ENCODE results near the gene EPG5. TPM values are rescaled to one million over a fixed set of nuclear protein-coding genes. Genes with fewer than 3 reads are reported as not detected.
"Not testable (repeated sequence)": the region's sequence is repeated elsewhere in the genome, so short reads cannot be mapped to it uniquely, and the experiment has no call there.

Gene EPG5
- total RNA-seq, 4 donors from 2014 or later = 39.1 to 105 (median 59.0) TPM

DNA sequence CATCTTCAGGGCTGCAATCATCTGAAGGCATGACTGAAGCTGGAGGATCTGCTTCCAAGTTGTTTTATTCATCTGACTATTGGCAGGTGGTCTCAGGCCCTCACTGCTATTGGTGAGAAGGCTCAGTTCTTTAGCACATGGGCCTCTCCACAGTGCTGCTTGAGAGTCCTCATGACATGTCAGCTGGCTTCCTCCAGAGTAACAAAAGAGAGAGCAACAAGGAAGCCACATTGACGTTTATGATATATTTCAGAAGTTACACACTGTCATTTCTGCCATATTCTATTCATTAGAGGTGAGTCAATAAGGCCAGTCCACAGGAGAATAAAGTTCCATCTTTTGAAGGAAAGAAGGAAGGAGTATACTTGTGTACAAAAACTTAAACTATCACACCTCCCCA lies 149.6 kb downstream of the EPG5 start:
- DNase-seq = no peak
- no peaks in the 10 kb centered on the region for H3K9me3 ChIP-seq
- no peak for TF ChIP-seq POLR2A (IDR thresholded peaks at IDR 0.05)
- TF ChIP-seq, protein P1, sequence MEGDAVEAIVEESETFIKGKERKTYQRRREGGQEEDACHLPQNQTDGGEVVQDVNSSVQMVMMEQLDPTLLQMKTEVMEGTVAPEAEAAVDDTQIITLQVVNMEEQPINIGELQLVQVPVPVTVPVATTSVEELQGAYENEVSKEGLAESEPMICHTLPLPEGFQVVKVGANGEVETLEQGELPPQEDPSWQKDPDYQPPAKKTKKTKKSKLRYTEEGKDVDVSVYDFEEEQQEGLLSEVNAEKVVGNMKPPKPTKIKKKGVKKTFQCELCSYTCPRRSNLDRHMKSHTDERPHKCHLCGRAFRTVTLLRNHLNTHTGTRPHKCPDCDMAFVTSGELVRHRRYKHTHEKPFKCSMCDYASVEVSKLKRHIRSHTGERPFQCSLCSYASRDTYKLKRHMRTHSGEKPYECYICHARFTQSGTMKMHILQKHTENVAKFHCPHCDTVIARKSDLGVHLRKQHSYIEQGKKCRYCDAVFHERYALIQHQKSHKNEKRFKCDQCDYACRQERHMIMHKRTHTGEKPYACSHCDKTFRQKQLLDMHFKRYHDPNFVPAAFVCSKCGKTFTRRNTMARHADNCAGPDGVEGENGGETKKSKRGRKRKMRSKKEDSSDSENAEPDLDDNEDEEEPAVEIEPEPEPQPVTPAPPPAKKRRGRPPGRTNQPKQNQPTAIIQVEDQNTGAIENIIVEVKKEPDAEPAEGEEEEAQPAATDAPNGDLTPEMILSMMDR (IDR thresholded peaks at IDR 0.05) = no peak
- intact Hi-C loops (cut with DNase I) = no loop called here
- no peak overlapping the region for H3K27ac ChIP-seq
- H3K4me3 ChIP-seq (replicated peaks in 1 of 3) = no peak overlapping the region
- no peaks in the 10 kb centered on the region for H3K27me3 ChIP-seq
- 82 to 83% methylated on average over 1 of the region's 1 CpG for WGBS, 2 donors
- no peaks in the 10 kb centered on the region for H3K36me3 ChIP-seq
- no peaks in the 10 kb centered on the region for H3K4me1 ChIP-seq

DNA sequence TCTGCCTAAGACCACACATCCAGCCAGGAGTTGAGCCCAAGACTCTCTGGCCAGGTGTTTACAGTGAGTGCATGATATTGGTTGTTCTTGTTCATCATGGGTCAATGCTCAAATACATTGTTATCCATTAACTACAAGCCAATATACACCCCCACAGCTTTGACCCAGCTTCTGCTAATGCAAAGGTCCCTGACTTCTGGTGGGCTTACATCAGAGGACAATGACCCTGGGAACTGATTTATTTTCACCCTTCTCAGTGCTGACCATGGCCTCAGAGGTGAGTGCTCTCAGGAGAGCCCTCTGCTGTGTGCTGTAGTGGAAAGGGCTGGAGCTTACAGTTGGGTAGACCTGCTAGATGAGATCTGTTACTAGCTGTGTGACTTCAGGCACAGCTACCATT lies 152.4 kb downstream of the EPG5 start:
- intact Hi-C loops (cut with DNase I); H3K9me3 ChIP-seq; H3K36me3 ChIP-seq; H3K27ac ChIP-seq; DNase-seq; H3K4me1 ChIP-seq; H3K27me3 ChIP-seq; H3K4me3 ChIP-seq (replicated peaks in 1 of 3): not testable (repeated sequence)

DNA sequence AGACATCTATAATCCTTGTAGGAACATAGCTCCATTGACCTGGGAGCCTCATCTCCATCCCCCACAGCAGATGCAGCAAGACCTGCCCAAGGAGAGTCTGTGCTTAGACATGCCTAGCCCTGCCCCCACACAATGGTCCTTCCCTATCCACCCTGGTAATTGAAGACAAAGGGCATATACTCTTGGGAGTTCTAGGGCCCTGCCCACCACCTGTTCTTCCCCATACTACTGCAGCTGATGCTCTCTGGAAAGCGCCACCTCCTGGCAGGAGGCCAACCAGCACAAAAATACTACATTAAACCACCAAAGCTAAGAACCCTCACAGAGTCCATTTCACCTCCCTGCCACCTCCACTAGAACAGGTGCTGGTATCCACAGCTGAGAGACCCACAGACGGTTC lies 160.0 kb downstream of the EPG5 start:
- H3K27ac ChIP-seq; H3K4me3 ChIP-seq (replicated peaks in 1 of 3); H3K9me3 ChIP-seq; intact Hi-C loops (cut with DNase I); DNase-seq; H3K36me3 ChIP-seq; H3K27me3 ChIP-seq; H3K4me1 ChIP-seq: not testable (repeated sequence)
- 37 to 40% methylated on average over 2 of the region's 2 CpGs for WGBS, 2 donors

DNA sequence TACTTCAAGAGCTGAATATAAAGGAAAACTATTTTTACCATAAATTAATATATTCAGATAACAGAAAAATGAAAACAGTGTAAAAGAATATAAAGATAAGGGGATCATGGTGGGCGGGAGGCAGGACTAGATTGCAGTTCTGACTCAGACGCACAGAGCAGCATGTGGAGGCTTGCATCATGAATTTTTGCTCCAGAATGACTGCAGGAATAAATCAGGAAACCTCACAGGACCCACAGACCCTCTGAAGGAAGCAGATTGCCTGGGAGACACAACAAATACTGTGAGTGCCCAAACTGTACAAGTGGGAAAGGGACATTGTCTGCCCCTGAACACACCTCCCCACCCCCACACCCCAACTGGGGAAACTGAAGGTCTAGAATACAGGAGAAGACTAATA lies 160.9 kb downstream of the EPG5 start:
- intact Hi-C loops (cut with DNase I) = no loop called here
- Histone ChIP-seq H3K27me3 (no peaks in the 10 kb centered on the region), H3K36me3 (no peaks in the 10 kb centered on the region), H3K4me1 (no peaks in the 10 kb centered on the region), H3K4me3 (replicated peaks in 1 of 3) (no peak overlapping the region), H3K9me3 (no peaks in the 10 kb centered on the region), H3K27ac (no peak overlapping the region)
- no peak for DNase-seq
- WGBS, 2 donors = 76 to 78% methylated on average over 2 of the region's 2 CpGs
- TF ChIP-seq POLR2A (IDR thresholded peaks at IDR 0.05) = no peak
- TF ChIP-seq, protein P1 (IDR thresholded peaks at IDR 0.05) = no peak

DNA sequence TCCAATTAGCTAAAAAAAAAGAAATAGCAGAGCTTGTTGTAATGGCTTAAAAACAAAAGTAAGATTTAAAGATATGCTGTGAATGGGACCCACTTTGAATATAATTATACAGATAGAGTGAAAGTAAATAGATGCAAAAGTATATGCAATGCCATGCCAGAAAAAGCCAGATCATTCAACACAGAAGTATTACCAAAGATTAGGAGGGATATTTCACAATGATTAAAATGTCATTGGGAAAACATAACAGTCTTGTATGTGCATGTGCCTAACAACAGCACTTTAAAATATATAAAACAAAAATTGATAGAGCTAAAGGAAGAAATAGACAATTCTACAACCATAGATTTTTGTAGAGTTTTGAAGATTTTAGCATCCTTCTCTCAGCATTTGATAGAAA lies 161.6 kb downstream of the EPG5 start:
- Histone ChIP-seq H3K27me3 (no peaks in the 10 kb centered on the region), H3K36me3 (no peaks in the 10 kb centered on the region), H3K4me1 (no peaks in the 10 kb centered on the region), H3K9me3 (no peaks in the 10 kb centered on the region), H3K4me3 (replicated peaks in 1 of 3) (no peak overlapping the region), H3K27ac (no peak overlapping the region)
- no peak for TF ChIP-seq POLR2A (IDR thresholded peaks at IDR 0.05)
- TF ChIP-seq, protein P1 (IDR thresholded peaks at IDR 0.05) = no peak
- no peak for DNase-seq
- intact Hi-C loops (cut with DNase I) = no loop called here

DNA sequence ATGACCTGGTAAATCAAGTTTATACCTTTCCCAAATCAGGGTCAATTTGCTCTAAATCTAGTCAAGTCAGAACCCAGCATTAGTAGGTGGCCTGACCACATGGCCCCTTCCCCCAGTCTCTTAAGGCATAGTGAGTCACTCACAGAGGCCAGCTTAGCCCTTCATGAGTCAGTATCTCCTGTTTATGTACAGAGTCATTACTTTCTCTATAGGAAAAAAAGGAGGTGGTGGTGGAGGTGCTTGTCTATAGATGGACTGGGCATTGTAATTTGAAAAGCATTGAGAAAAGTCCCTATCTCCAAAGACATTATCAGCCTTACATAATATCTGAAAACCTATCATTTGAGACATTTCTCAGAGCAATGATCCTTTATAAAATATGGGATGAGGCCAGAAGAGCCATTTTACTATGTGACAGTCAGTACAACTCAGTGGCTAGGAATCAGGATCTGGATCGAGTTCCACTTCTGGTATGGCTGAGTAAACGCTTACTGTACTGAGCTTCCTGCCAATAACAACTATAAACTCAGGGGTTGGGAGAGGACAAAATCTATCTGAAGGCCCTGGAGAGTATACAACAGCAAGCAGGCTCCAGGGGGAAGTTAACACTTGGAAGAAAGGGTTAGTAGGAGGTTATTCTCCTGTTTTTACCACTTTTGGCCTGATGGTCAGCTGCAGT lies 164.2 kb downstream of the EPG5 start:
- Histone ChIP-seq H3K27me3 (no peaks in the 10 kb centered on the region), H3K9me3 (no peaks in the 10 kb centered on the region), H3K27ac (no peak overlapping the region), H3K4me3 (replicated peaks in 1 of 3) (no peak overlapping the region), H3K36me3 (no peaks in the 10 kb centered on the region), H3K4me1 (no peaks in the 10 kb centered on the region)
- no peak for DNase-seq
- TF ChIP-seq, protein P1 (IDR thresholded peaks at IDR 0.05) = no peak
- no peak for TF ChIP-seq POLR2A (IDR thresholded peaks at IDR 0.05)
- intact Hi-C loops (cut with DNase I) = no loop called here
- WGBS, 2 donors = 68 to 82% methylated on average over 2 of the region's 2 CpGs
